Measurements from ENCODE around the gene SEMA3B. TPM values are rescaled to one million over a fixed set of nuclear protein-coding genes. Genes with fewer than 3 reads are reported as not detected.

The SEMA3B gene
- total and polyA plus RNA-seq, 2 of the 4 experiments (the other 2 are of a cell fraction): 4.3 to 29.3 TPM

GRCh38 chr3:50289130-50289529 lies 20.2 kb downstream of the SEMA3B start:
- no peak overlapping the region for H4K91ac ChIP-seq (ENCODE audit: insufficient read depth, low read depth, low read length)
- no peak overlapping the region for H3K56ac ChIP-seq (ENCODE audit: extremely low read depth, insufficient read depth, low read length)
- no peaks in the 10 kb centered on the region for H3K9me3 ChIP-seq (ENCODE audit: control insufficient read depth, insufficient read depth, low read length)
- no peak overlapping the region for H3K14ac ChIP-seq (replicated peaks; ENCODE audit: low read depth, low read length)
- peaks cover 14 to 31% of the 10 kb centered on the region in 2 experiments for H3K79me1 ChIP-seq (ENCODE audit: low read depth in 1 of 2, low read length in 2 of 2)
- WGBS, 2 experiments (ENCODE audit: extremely low coverage in 2 of 2, insufficient read length in 1 of 2): no CpG with 5 or more reads among the region's 6 CpGs
- H4K8ac ChIP-seq (ENCODE audit: low read depth in 2 of 2, low read length in 2 of 2): no peak overlapping the region
- no peak overlapping the region for H3K4ac ChIP-seq (ENCODE audit: low read depth, low read length)
- ChIA-PET CTCF (no interaction called here), POLR2A (ENCODE audit: unreplicated experiment) (no interaction called here)
- DNase-seq (no peak), ATAC-seq (ENCODE audit: low read depth) (no peak)
- H2AK5ac ChIP-seq (ENCODE audit: low read depth, low read length): no peak overlapping the region
- in situ Hi-C loops (cut with MboI; ENCODE audit: low sequenced_read_pairs): no loop called here
- TF ChIP-seq RFX5 (IDR thresholded peaks at IDR 0.05; ENCODE audit: low read depth, low read length) (no peak), BHLHE40 (IDR thresholded peaks at IDR 0.05; ENCODE audit: low read depth, low read length) (no peak), MXI1 (IDR thresholded peaks at IDR 0.05; ENCODE audit: borderline replicate concordance, low read depth, low read length) (no peak)
- no peaks in the 10 kb centered on the region for H3K27me3 ChIP-seq (ENCODE audit: control insufficient read depth, insufficient read depth, low read length)
- no peak overlapping the region for H4K5ac ChIP-seq (ENCODE audit: low read depth, low read length)
- H3K36me3 ChIP-seq (ENCODE audit: control insufficient read depth, insufficient read depth, low read length): peaks cover 34% of the 10 kb centered on the region
- BruUV-seq (replicated peaks): no TSS peak
- no peak overlapping the region for H3K27ac ChIP-seq (ENCODE audit: insufficient read depth, low read length)
- H3K9me1 ChIP-seq (ENCODE audit: insufficient read depth, low read length): no peaks in the 10 kb centered on the region; the same call in 1 of the 2 replicates
- H4K20me1 ChIP-seq (ENCODE audit: insufficient read depth, low read length): no peaks in the 10 kb centered on the region; the same call in 1 of the 2 replicates
- H2BK5ac ChIP-seq (ENCODE audit: low read depth, low read length, poor library complexity, severe bottlenecking): no peak overlapping the region
- dilution Hi-C loops (cut with HindIII; ENCODE audit: low sequenced_read_pairs, unreplicated experiment): no loop called here
- no peak overlapping the region for H2BK120ac ChIP-seq (ENCODE audit: low read depth, low read length)
- H2BK15ac ChIP-seq (ENCODE audit: low read depth, low read length): no peak overlapping the region
- no peak overlapping the region for H3K4me2 ChIP-seq (ENCODE audit: low read depth, low read length)
- intact Hi-C loops (cut with micrococcal nuclease): no loop called here
- H3K4me3 ChIP-seq (ENCODE audit: insufficient read depth, low read depth, low read length): no peak overlapping the region
- H2AK9ac ChIP-seq (replicated peaks; ENCODE audit: low read depth, low read length, poor library complexity): no peak overlapping the region
- H2BK20ac ChIP-seq (ENCODE audit: low read depth, low read length): no peak overlapping the region
- H3K4me1 ChIP-seq (ENCODE audit: control insufficient read depth, insufficient read depth, low read length): peaks cover 8% of the 10 kb centered on the region
- no peak overlapping the region for H3K18ac ChIP-seq (ENCODE audit: low read depth, low read length)
- H3K23ac ChIP-seq (ENCODE audit: low read depth, low read length): no peak overlapping the region
- no peak overlapping the region for H3K9ac ChIP-seq (ENCODE audit: low read depth, low read length)
- no peak overlapping the region for H2AFZ ChIP-seq (replicated peaks; ENCODE audit: low read length, poor library complexity)
